Endothelial cell of umbilical vein (primary cell): Measurements from ENCODE around the gene PGAP6. TPM values are rescaled to one million over a fixed set of nuclear protein-coding genes. Genes with fewer than 3 reads are reported as not detected.
A peak's percentile ranks its signal among the peaks of the same experiment; 100 is the strongest.

ENCODE experiments used
- BruUV-seq: library from RNA; stranded (reverse); fragments of 400-500 nt; replicated peaks from 2 replicates; lab custom pipeline; 2021; lab: Mats Ljungman, UMichigan
- CTCF ChIA-PET: fragments of 300-600, 350-600 bp; sonication (Branson Sonifier 250); formaldehyde crosslinking; loops from one replicate; lab custom pipeline; 2021; ENCODE audit warnings: antibody characterized with exemption, inconsistent platforms; lab: Charles Lee
- POLR2A ChIA-PET: fragments of 300-600, 350-600 bp; sonication (Branson Sonifier 250); formaldehyde crosslinking; loops from one replicate; lab custom pipeline; 2021; ENCODE audit warnings: antibody characterized with exemption, inconsistent platforms; lab: Charles Lee
- DNase-seq: peaks from one replicate; pipeline ENCODE4 v3.0.0-alpha.2; 2011; ENCODE audit warnings: low read depth, low spot score
- FAIRE-seq: peaks from 2 replicates; lab custom pipeline; 2011; peaks lifted over from hg19 to GRCh38; lab: Jason Lieb, UNC
- H2AFZ ChIP-seq: 2 replicates; pipeline ENCODE4 v1.6.0; 2012; ENCODE audit warnings: low read depth, low read length, control low read depth, inconsistent platforms
- H3K27ac ChIP-seq: 2 replicates; pipeline ENCODE4 v1.5.1; 2011; ENCODE audit warnings: low read depth, mild to moderate bottlenecking, control low read depth, low read length, moderate library complexity; ENCODE audit not compliant: insufficient read depth
- H3K27me3 ChIP-seq, 2 experiments: 2 replicates each; pipeline versions ENCODE4 v1.6.0 to v1.6.1; 2011; ENCODE audit warnings: low read length in 2 of 2, mixed read lengths in 1 of 2; ENCODE audit not compliant: control insufficient read depth in 2 of 2, insufficient read depth in 2 of 2
- H3K36me3 ChIP-seq, 2 experiments: 2 replicates in 1 of 2; 3 replicates in 1 of 2; pipeline ENCODE4 v1.5.1; 2011; ENCODE audit warnings: low read length in 2 of 2, mild to moderate bottlenecking in 1 of 2, moderate library complexity in 1 of 2; ENCODE audit not compliant: control insufficient read depth in 2 of 2, insufficient read depth in 2 of 2; ENCODE audit errors: extremely low read depth in 1 of 2
- H3K4me1 ChIP-seq: 3 replicates; pipeline ENCODE4 v1.5.1; 2011; ENCODE audit warnings: mild to moderate bottlenecking, low read length; ENCODE audit not compliant: control insufficient read depth, insufficient read depth; ENCODE audit errors: extremely low read depth
- H3K4me2 ChIP-seq: 2 replicates; pipeline ENCODE4 v1.6.1; 2011; ENCODE audit warnings: low read length, control low read depth, mixed read lengths; ENCODE audit not compliant: insufficient read depth
- H3K4me3 ChIP-seq, 3 experiments: fragments of 200-600 bp in 1 of 3; sonication (generic), shearing (Covaris generic) in 1 of 3; replicated peaks in 1 of 3; 2 replicates each; pipeline ENCODE4 v1.5.1; 2011 to 2016; ENCODE audit warnings: control low read depth in 3 of 3, low read length in 3 of 3, mild to moderate bottlenecking in 2 of 3, inconsistent platforms in 1 of 3, low read depth in 1 of 3, moderate library complexity in 1 of 3; ENCODE audit not compliant: insufficient read depth in 1 of 3
- H3K79me2 ChIP-seq: 2 replicates; pipeline ENCODE4 v1.6.0; 2012; ENCODE audit warnings: low read length, inconsistent platforms; ENCODE audit not compliant: control insufficient read depth, insufficient read depth
- H3K9ac ChIP-seq: replicated peaks from 2 replicates; pipeline ENCODE3; 2011; ENCODE audit warnings: low read length, control low read depth; ENCODE audit not compliant: insufficient read depth; ENCODE audit errors: extremely low read depth
- H3K9me1 ChIP-seq: replicated peaks from 3 replicates; pipeline ENCODE4 v1.6.0; 2011; ENCODE audit warnings: mild to moderate bottlenecking, low read length; ENCODE audit not compliant: control insufficient read depth, insufficient read depth; ENCODE audit errors: extremely low read depth
- H3K9me3 ChIP-seq: replicated peaks from 2 replicates; pipeline ENCODE4 v1.5.1; 2012; ENCODE audit warnings: low read length, inconsistent platforms; ENCODE audit not compliant: control insufficient read depth, insufficient read depth
- H4K20me1 ChIP-seq: replicated peaks from 2 replicates; pipeline ENCODE3; 2011; ENCODE audit warnings: mild to moderate bottlenecking, low read length; ENCODE audit not compliant: control insufficient read depth, insufficient read depth; ENCODE audit errors: extremely low read depth
- EZH2 ChIP-seq: IDR thresholded peaks from 2 replicates; pipeline ENCODE4 v1.6.1; 2012; ENCODE audit warnings: borderline replicate concordance, low read depth, mild to moderate bottlenecking, moderate library complexity, low read length, inconsistent platforms; ENCODE audit not compliant: severe bottlenecking
- FOS ChIP-seq: IDR thresholded peaks from 2 replicates; pipeline ENCODE4 v1.6.1; 2011; ENCODE audit warnings: mild to moderate bottlenecking, low read length, moderate library complexity, borderline replicate concordance; ENCODE audit not compliant: insufficient read depth
- JUN ChIP-seq: IDR thresholded peaks from 2 replicates; pipeline ENCODE4 v1.6.1; 2011; ENCODE audit warnings: borderline replicate concordance, low read depth; ENCODE audit not compliant: insufficient read length, insufficient read depth
- MYC ChIP-seq: IDR thresholded peaks from one replicate; pipeline ENCODE4 v1.6.1; 2011; ENCODE audit warnings: mild to moderate bottlenecking, low read depth, low read length
- POLR2A ChIP-seq: IDR thresholded peaks from 2 replicates; pipeline ENCODE4 v1.6.1; 2012; ENCODE audit warnings: low read depth, mild to moderate bottlenecking, control low read depth, low read length
- POLR2AphosphoS5 ChIP-seq: IDR thresholded peaks from 2 replicates; pipeline ENCODE4 v1.6.1; 2012; ENCODE audit warnings: low read depth, mild to moderate bottlenecking, control low read depth, low read length, moderate library complexity; ENCODE audit not compliant: insufficient read depth
- dilution Hi-C: fragments of 300-500 bp; cut with MboI; formaldehyde crosslinking; loops from one replicate; pipeline ENCODE4 v1.15.0; 2019; ENCODE audit warnings: low sequenced_read_pairs; ENCODE audit not compliant: extremely low pct_ligation_motif_present
- intact Hi-C: fragments of 100-400 bp; cut with micrococcal nuclease; formaldehyde crosslinking; loops from one replicate; pipeline ENCODE4 v1.10.0; 2022
- polyA plus RNA-seq, 4 experiments: library from polyadenylated mRNA; depleted of rRNA in 3 of 4; stranded (reverse) in 3 of 4; unstranded in 1 of 4; fragments of >200 nt; gene quantifications; 2 replicates each; pipeline versions ENCODE4 v1.2.1 to v1.2.3, GENCODE V29; 2011 to 2012; ENCODE audit warnings: missing spikeins in 1 of 4
- total RNA-seq: library from RNA; stranded (reverse); gene quantifications from 2 replicates; pipeline ENCODE4 v1.2.3, GENCODE V29; 2021
- TF ChIP-seq, protein P1 (sequence below), 2 donors: IDR thresholded peaks; 1 replicate in 1 of 2; 2 replicates in 1 of 2; pipeline ENCODE4 v1.5.1; 2011; ENCODE audit warnings: low read length in 2 of 2, mild to moderate bottlenecking in 2 of 2, moderate library complexity in 2 of 2, control low read depth in 1 of 2, inconsistent platforms in 1 of 2, low read depth in 1 of 2; ENCODE audit not compliant: insufficient read depth in 1 of 2; ENCODE audit errors: extremely low read depth in 1 of 2

Gene PGAP6
- total and polyA plus RNA-seq, 2 donors (not counting 3 experiments of a cell fraction or from before 2014, with no cell fraction given) = 89.8 to 365 TPM

- POLR2A ChIA-PET = no interaction called here
- TF ChIP-seq FOS = no peak
- TF ChIP-seq POLR2A = peak; percentile 97
- TF ChIP-seq JUN = no peak
- TF ChIP-seq, protein P1, sequence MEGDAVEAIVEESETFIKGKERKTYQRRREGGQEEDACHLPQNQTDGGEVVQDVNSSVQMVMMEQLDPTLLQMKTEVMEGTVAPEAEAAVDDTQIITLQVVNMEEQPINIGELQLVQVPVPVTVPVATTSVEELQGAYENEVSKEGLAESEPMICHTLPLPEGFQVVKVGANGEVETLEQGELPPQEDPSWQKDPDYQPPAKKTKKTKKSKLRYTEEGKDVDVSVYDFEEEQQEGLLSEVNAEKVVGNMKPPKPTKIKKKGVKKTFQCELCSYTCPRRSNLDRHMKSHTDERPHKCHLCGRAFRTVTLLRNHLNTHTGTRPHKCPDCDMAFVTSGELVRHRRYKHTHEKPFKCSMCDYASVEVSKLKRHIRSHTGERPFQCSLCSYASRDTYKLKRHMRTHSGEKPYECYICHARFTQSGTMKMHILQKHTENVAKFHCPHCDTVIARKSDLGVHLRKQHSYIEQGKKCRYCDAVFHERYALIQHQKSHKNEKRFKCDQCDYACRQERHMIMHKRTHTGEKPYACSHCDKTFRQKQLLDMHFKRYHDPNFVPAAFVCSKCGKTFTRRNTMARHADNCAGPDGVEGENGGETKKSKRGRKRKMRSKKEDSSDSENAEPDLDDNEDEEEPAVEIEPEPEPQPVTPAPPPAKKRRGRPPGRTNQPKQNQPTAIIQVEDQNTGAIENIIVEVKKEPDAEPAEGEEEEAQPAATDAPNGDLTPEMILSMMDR (IDR thresholded peaks at IDR 0.05; ENCODE audit: extremely low read depth in 1 of 2, insufficient read depth in 1 of 2, low read depth in 1 of 2, low read length in 2 of 2) = peak; percentile 7 to 16
- TF ChIP-seq POLR2AphosphoS5 = peak; percentile 97
- TF ChIP-seq EZH2 = no peak
- TF ChIP-seq MYC = no peak
These were observed 43.4 kb upstream of the PGAP6 start, which contains the start of gene RAB11FIP3 for GRCh38 chr16:425082-425718. RAB11FIP3 (plus strand) TSS chr16:425649; CDS start chr16:426007, 358 bp downstream.

More at GRCh38 chr16:425082-425718, 43.4 kb upstream of the PGAP6 start, which contains the start of gene RAB11FIP3:
- peaks cover 38% of the 10 kb centered on the region for H3K79me2 ChIP-seq
- peak within 1 kb of the TSS; percentile 96 for H3K4me2 ChIP-seq
- no peaks in the 10 kb centered on the region for H3K9me1 ChIP-seq
- CTCF ChIA-PET = interaction anchor here (1.1 to 3.6 kb wide), 5 partner anchors 29 to 318 kb away, joined by 3 to 19 read pairs (median 3); no protein-coding TSS in a partner anchor
- peaks cover 27% of the 10 kb centered on the region for H3K4me1 ChIP-seq
- H3K9me3 ChIP-seq = no peaks in the 10 kb centered on the region
- intact Hi-C loops (loop anchor here (1.0 to 5.0 kb wide), 3 partner anchors 52 to 102 kb away; partner anchors contain the start of gene CAPN15), dilution Hi-C loops (no loop called here)
- H4K20me1 ChIP-seq = peaks cover 5% of the 10 kb centered on the region
- no TSS peak for BruUV-seq
- peak within 1 kb of the TSS; percentile 94 for H3K27ac ChIP-seq
- peak; percentile 88 for DNase-seq
- H3K27me3 ChIP-seq = no peaks in the 10 kb centered on the region
- peak within 1 kb of the TSS; percentile 29 for H2AFZ ChIP-seq
- H3K36me3 ChIP-seq = no peaks in the 10 kb centered on the region
- peak within 1 kb of the TSS; percentile 71 for H3K9ac ChIP-seq
- peak; percentile 85 for FAIRE-seq
- peak within 1 kb of the TSS; percentile 40 to 81 (median 77) for H3K4me3 ChIP-seq
